VCaP (cell line): ENCODE data around the gene MAP9.

ENCODE experiments used
- H3K27ac ChIP-seq: fragments of 450-650 bp; 2 replicates; pipeline ENCODE4 v1.5.1; 2017
- CTCF ChIP-seq: fragments of 450-650 bp; conservative IDR thresholded peaks from 2 replicates; pipeline ENCODE4 v1.5.1; 2017; ENCODE audit warnings: mild to moderate bottlenecking, moderate library complexity

Gene MAP9

GRCh38 chr4:155407480-155407879 lies 30.7 kb upstream of the MAP9 start:
- H3K27ac ChIP-seq = no peak overlapping the region
- TF ChIP-seq CTCF = no peak

- H3K27ac ChIP-seq = peak overlapping the region; percentile 55
- no peak for TF ChIP-seq CTCF
Measured at GRCh38 chr4:155405059-155405458, 28.3 kb upstream of the MAP9 start.

GRCh38 chr4:155403886-155404285 lies 27.1 kb upstream of the MAP9 start:
- peak overlapping the region; percentile 0; the same call in 1 of the 2 replicates for H3K27ac ChIP-seq
- TF ChIP-seq CTCF = peak; percentile 67

- H3K27ac ChIP-seq = no peak overlapping the region; the same call in 1 of the 2 replicates
- TF ChIP-seq CTCF = no peak
Measured at GRCh38 chr4:155402941-155403340, 26.2 kb upstream of the MAP9 start.

- TF ChIP-seq CTCF = no peak
- no peak overlapping the region for H3K27ac ChIP-seq
Measured at GRCh38 chr4:155400893-155401292, 24.1 kb upstream of the MAP9 start.

GRCh38 chr4:155399974-155400697 lies 23.4 kb upstream of the MAP9 start:
- no peak for TF ChIP-seq CTCF
- H3K27ac ChIP-seq = no peak overlapping the region

- no peak for TF ChIP-seq CTCF
- H3K27ac ChIP-seq = no peak overlapping the region
Measured at GRCh38 chr4:155392481-155393184, 15.9 kb upstream of the MAP9 start.
